ENCODE measurements around the gene JARID2.

Gene JARID2

GRCh38 chr6:15499125-15499524 lies 253.3 kb downstream of the JARID2 start:
- no peaks in the 10 kb centered on the region for H3K9me3 ChIP-seq (ENCODE audit: insufficient read depth, low read length)
- no peaks in the 10 kb centered on the region for H3K9me2 ChIP-seq (replicated peaks; ENCODE audit: insufficient read depth, low read length)
- no peaks in the 10 kb centered on the region for H3K79me2 ChIP-seq (ENCODE audit: insufficient read depth, low read length)
- no peaks in the 10 kb centered on the region for H3F3A ChIP-seq (ENCODE audit: insufficient read depth)
- H3K9ac ChIP-seq (ENCODE audit: low read length) = no peak overlapping the region
- H3K4me2 ChIP-seq (ENCODE audit: low read depth, low read length, poor library complexity, severe bottlenecking) = no peak overlapping the region
- no peak overlapping the region for H3K4me3 ChIP-seq (ENCODE audit: insufficient read depth, low read length, poor library complexity, severe bottlenecking)
- H4K20me1 ChIP-seq (ENCODE audit: low read depth, low read length) = no peaks in the 10 kb centered on the region
- H3K36me3 ChIP-seq (ENCODE audit: low read length) = no peaks in the 10 kb centered on the region
- no peaks in the 10 kb centered on the region for H3K27me3 ChIP-seq (ENCODE audit: low read length)
- TF ChIP-seq, protein P1, sequence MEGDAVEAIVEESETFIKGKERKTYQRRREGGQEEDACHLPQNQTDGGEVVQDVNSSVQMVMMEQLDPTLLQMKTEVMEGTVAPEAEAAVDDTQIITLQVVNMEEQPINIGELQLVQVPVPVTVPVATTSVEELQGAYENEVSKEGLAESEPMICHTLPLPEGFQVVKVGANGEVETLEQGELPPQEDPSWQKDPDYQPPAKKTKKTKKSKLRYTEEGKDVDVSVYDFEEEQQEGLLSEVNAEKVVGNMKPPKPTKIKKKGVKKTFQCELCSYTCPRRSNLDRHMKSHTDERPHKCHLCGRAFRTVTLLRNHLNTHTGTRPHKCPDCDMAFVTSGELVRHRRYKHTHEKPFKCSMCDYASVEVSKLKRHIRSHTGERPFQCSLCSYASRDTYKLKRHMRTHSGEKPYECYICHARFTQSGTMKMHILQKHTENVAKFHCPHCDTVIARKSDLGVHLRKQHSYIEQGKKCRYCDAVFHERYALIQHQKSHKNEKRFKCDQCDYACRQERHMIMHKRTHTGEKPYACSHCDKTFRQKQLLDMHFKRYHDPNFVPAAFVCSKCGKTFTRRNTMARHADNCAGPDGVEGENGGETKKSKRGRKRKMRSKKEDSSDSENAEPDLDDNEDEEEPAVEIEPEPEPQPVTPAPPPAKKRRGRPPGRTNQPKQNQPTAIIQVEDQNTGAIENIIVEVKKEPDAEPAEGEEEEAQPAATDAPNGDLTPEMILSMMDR (IDR thresholded peaks at IDR 0.05; ENCODE audit: insufficient read depth, low read length, poor library complexity, severe bottlenecking) = no peak
- TF ChIP-seq EZH2phosphoT487 (conservative IDR thresholded peaks at IDR 0.05; ENCODE audit: low read length) = no peak
- no peak overlapping the region for H3K27ac ChIP-seq (ENCODE audit: low read depth, low read length)
- no peak overlapping the region for H2AFZ ChIP-seq (ENCODE audit: low read depth, low read length, severe bottlenecking)

DNA sequence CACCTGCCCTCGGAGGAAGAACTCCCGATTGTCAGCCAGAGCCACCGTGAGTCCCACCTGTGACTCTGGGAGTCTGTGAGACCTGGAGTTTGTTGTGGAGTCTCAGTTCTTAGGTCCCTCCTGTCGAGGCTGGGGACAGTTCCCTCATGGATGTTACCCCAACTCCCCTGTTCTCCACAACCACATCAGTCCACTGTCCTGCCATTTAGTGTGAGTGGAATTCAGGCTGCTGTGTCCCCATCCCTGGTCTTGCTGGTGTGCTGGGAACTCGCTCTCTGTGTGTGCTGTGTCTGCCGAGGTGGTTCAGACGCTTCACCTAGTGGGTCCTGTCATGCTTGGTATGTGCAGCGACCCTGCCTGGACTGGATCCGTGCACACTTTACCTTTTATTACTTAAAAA lies 253.7 kb downstream of the JARID2 start:
- Histone ChIP-seq H3K27ac (ENCODE audit: low read depth, low read length) (no peak overlapping the region), H3K9ac (ENCODE audit: low read length) (no peak overlapping the region), H3K79me2 (ENCODE audit: insufficient read depth, low read length) (no peaks in the 10 kb centered on the region), H3K4me3 (ENCODE audit: insufficient read depth, low read length, poor library complexity, severe bottlenecking) (no peak overlapping the region), H2AFZ (ENCODE audit: low read depth, low read length, severe bottlenecking) (no peak overlapping the region), H4K20me1 (ENCODE audit: low read depth, low read length) (no peaks in the 10 kb centered on the region), H3K9me2 (replicated peaks; ENCODE audit: insufficient read depth, low read length) (no peaks in the 10 kb centered on the region), H3F3A (ENCODE audit: insufficient read depth) (no peaks in the 10 kb centered on the region), H3K27me3 (ENCODE audit: low read length) (no peaks in the 10 kb centered on the region), H3K36me3 (ENCODE audit: low read length) (no peaks in the 10 kb centered on the region), H3K4me2 (ENCODE audit: low read depth, low read length, poor library complexity, severe bottlenecking) (no peak overlapping the region), H3K9me3 (ENCODE audit: insufficient read depth, low read length) (no peaks in the 10 kb centered on the region)
- TF ChIP-seq, protein P1 (IDR thresholded peaks at IDR 0.05; ENCODE audit: insufficient read depth, low read length, poor library complexity, severe bottlenecking) = no peak
- no peak for TF ChIP-seq EZH2phosphoT487 (conservative IDR thresholded peaks at IDR 0.05; ENCODE audit: low read length)

DNA sequence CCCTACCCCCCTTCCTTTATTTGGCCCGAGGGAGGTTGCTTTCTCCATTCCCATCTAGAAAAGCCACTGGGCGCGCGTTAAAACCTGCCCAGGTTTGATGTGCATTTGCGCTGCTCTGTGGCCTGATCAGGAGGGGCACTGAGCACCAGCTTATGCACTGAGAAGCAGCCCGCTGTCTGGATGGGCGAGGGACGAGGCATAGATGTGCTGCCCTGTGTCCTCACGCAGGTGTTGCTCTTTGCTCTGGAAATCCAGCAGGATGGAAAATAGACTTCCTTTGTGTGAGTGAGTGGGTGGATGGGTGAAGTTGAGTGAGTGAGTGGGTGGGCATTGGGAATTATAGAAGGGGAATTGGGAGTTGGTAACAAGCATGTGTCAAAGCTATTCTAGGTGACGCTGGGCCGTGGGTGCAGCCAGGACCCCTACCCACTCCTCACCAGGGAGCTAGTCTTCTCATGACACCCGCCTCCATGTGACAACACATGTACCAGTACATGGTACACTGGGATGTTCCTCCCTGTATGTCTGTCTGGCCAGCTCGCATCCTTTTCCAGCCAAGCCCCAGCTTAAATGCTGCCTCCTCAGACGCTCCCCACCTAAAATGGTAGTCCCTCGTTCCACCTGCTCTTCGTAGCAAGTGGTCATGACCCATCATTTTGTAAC lies 254.3 kb downstream of the JARID2 start:
- no peak for TF ChIP-seq EZH2phosphoT487 (conservative IDR thresholded peaks at IDR 0.05; ENCODE audit: low read length)
- Histone ChIP-seq H3K27me3 (ENCODE audit: low read length) (no peaks in the 10 kb centered on the region), H3K9ac (ENCODE audit: low read length) (no peak overlapping the region), H3K9me3 (ENCODE audit: insufficient read depth, low read length) (no peaks in the 10 kb centered on the region), H3K4me2 (ENCODE audit: low read depth, low read length, poor library complexity, severe bottlenecking) (no peak overlapping the region), H3K4me3 (ENCODE audit: insufficient read depth, low read length, poor library complexity, severe bottlenecking) (no peak overlapping the region), H3K79me2 (ENCODE audit: insufficient read depth, low read length) (no peaks in the 10 kb centered on the region), H3K9me2 (replicated peaks; ENCODE audit: insufficient read depth, low read length) (no peaks in the 10 kb centered on the region), H2AFZ (ENCODE audit: low read depth, low read length, severe bottlenecking) (no peak overlapping the region), H3F3A (ENCODE audit: insufficient read depth) (no peaks in the 10 kb centered on the region), H3K27ac (ENCODE audit: low read depth, low read length) (no peak overlapping the region), H3K36me3 (ENCODE audit: low read length) (no peaks in the 10 kb centered on the region), H4K20me1 (ENCODE audit: low read depth, low read length) (no peaks in the 10 kb centered on the region)

All from SU-DHL-6 (cell line).